DMS79 treated with DMSO at 0.1 percent for 48 hours (cell line): ENCODE data around the gene UNCX.

Source experiments
- DNase-seq: peaks from one replicate; lab custom pipeline; 2025; lab: John Stamatoyannopoulos, UW

Gene UNCX

DNA sequence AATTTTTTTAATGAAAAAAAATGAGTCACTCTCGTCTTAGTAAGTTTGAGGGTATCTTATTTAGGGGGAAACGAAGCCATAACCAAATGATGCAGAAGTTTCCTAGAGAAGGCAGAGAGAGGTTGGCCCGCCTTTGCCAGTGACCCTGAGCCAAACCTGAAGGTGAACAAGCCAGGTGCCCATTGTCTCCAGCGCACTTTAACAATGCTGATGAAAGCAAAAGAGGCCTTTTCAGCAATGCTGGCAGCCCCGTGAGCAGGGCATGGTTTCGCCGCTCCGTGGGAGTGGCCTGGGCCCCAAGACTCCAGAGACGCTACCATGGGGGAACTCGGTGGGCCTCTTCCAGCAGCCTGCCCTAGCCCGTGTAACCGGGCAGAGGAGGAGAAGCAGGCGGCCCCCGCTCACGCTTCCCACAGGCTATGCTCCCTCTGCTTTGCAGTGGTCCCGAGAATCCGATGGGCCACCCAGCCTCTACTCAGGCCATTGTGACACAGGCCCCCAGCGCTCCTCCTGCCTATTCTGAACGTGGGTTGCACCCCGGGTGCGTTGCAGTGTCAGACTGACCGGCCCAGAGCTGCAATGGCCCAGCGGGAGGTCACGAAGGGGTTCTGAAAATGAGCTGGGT is 14.0 kb upstream of the UNCX start:
- no peak for DNase-seq

DNA sequence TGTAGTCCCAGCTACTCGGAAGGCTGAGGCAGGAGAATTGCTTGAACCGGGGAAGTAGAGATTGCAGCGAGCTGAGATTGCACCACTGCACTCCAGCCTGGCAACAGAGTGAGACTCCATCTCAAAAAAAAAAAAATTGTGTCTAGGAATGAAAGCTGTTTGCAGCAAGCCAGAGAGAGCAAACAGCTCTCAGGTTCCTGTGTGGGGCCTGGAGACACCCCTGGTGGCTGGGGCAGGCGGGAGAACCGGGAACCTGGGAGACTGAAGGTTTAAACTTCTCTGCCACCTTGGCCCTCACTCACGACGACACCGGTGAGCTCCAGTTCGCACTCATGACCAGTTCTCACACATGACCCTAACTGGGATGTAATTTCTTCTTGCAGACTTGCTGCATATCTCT is 13.2 kb upstream of the UNCX start:
- no peak for DNase-seq

DNA sequence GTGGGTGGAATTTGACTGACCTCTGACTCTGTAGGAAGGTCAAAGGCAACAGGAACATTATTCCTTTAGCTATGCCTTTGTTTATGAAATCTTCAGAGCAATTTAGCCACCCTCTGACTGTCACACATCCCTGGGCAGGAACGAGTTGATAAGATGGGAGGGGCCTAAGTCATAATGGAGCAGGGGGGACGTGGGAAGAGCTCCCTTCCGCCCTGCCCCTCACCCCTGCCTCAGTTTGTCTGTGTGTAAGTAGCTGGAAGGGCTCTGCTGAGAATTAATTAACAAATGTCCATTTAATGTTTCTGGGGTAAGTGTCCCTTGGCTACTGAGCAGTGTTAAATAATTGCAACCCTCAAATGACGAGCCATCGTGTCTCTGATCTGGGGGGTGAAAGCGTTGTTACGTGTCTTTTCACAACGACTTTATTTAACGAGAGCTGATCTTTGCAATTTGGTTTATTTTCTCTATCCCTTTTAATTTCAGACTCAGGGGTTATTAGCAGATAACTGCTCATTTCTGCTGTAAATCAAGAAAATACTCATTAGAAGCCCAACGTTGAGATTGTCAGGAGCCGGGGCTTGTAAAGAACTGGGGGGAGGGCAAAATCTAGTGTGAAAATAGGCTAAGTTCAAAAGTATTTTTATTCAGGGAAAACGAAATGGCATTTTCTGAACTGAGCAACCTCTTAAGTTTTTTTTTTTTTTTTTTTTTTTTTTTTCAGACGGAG is 12.5 kb upstream of the UNCX start:
- DNase-seq: no peak

DNA sequence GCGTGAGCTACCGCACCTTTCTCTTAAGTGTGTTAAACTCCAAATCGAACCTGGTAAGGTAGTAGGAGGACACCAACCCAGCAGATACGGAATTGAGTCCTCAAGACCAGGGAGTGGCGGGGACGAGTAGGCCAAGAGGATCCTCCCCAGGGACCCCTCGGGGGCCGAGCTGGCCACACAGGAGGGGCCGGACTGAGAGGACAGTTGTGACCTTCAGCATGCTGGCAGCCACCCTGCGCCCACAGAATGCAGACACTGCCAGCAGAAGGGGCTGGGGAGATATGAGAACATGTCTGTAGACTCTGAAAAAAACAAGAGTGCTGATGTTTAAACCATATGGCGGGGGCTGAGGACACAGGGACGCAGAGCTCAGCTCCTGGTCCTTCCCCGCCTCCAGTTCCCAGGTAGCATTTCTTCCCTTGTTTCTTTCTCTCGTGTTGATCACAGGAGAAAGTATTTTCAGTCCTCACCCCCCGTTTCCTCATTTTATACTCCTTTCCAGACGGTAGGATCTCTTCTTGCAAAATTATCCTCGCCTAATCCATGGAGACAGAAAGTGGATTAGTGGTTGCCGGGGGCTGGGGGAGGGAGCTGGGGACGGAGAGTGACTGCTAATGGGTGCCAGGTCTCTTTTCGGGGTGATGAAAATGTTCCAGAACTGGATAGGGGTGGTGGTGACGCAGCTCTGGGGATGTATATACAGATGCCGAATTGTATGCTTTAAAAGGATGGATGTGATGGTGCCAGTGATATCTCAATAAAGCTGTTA is 11.5 kb upstream of the UNCX start:
- DNase-seq: no peak

DNA sequence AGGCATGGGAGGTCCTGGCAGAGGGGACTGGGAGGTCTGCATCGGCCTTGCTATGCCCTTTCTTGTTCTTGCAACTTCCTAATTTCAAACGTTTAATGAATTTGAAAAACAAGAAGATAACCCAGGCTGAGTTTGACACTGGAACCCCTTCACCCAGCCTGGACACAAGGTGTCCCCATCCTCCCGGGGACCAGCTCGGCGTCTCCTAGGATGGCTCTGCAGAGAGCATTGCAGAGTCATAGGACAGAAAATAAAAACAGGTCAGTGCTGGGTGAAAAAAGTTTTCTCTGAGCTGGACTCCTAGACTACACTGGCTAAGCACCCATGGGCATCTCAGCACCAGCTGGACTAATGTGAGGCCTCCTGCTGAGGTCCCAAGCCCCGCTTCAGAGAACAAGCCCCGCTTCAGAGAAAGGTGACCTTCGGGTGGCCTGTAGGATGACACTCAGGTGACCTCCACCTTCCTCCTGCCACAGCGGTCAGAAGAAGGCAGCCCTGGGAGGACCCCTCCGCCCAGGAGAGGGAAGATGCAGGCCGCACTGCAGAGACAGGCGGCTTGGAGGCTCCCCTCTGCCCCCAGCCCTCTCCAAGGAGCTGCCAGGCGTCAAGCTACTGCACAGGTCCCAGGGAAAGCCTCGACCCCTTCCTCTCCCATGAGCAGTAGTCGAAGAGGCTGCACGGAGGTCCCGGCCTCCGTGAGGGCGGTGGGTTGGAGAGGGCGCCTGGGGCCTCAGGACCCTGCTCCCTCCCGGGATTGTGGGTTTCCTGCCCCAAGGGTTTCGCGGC is 9.3 kb upstream of the UNCX start:
- no peak for DNase-seq

DNA sequence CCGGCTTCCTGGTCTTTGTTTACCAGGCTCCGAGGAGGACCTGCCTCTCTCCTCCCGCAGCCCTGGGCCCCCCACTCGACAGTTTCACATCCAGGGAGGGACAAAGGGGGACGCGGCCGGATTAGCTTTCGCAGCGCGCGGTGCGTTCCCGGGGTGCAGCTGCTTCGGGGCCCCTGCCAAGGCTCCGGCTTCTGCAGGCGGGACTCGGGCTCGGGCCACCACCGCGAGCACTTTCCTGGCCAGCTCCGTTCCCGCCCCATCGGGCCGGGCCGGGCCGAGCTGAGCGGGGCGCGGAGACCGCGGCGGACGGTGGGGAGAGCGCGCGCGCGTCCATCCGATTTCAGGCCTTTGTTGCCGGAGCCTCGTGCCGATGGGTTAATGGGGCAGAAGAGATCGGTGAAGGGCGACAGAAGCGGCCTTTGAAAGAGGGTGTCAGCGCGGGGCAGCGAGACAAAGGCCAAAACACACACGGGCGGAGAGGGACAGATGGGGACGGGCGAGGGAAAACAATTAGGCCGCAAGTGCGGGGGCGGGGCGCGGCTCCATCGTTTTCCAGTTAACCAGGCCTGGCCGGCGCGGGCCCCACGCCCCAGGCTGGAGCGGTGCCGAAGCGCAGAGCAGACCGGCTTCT is 8.5 kb upstream of the UNCX start:
- no peak for DNase-seq

DNA sequence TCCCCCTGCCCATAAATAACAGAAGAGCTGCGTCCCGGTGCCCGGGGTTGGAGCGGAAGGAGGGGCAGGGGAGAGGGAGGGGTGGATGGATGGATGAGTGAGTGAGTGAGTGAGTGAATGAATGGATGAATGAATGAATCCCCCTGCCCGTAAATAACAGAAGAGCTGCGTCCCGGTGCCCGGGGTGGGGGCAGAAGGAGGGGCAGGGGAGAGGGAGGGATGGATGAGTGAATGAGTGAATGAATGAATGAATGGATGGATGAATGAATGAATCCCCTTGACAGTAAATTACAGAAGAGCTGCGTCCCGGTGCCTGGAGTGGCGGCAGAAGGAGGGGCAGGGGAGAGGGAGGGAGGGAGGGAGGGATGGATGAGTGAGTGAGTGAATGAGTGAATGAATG is 7.6 kb upstream of the UNCX start:
- no peak for DNase-seq

DNA sequence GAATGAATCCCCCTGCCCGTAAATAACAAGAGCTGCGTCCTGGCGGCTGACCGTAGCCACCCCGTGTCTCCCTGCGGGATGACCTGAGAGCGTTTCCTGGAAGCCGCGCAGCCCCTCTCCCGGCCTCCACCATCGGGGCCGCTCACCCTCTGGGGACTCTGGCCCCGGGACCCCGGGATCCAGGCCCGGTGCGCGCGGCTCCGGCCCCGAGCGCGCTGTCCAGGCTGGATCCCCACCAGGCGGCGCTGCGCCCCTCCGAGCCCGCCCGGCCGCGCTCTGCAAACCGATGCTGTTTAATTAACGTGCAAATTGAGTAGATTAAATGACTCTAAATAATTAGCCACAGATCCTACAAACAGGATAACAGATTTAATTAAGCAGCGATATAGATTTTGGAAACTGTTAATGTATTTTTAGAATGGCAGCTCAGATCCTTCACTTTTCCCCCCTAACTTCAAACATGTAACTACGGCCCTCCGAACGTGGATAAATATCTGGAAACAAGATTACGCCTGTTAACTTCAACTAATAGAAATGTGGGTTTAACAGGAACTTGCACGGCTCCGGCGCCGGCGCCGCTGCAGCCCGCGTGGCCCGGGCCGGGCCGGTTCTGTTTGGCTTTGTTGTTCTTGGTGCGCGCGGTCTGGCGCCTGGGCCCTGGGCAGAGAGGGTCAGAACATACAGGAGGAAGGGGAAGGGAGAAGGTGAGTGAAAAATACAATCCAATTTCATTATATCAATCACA is 7.1 kb upstream of the UNCX start:
- no peak for DNase-seq

DNA sequence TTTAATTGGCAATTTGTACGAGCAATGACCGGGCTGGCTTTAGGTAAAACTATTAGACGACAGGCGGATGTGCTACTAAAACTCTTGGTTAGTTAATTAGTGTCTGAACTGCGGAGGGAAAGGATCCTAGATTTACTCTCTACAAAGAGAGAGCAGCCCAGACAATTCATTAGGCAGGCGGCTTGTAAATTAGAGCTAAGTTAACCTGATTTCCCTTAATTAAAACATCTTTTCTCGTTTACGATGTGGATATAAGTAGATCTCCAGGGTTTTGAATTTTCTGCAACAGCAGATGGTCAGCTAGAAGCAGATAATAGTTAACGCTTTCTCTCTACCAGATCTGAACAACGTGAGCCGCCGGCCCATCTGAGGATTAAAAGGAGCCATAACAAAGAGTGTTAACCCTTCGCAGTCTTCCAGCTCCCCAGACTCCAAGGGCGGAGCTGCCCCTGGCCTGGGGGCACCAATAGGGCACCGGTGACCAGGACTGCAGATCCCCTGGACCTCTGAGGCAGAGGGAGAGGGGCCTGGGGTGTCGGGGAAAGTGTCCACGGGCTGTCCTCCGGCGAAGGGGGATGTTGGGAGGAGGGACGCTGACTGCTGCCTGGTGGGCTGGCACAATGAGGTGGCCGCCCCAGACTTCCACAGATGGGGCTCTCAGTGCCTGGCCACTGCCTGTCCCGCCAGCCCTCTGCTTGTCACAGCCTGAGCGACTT is 6.3 kb upstream of the UNCX start:
- DNase-seq: no peak

DNA sequence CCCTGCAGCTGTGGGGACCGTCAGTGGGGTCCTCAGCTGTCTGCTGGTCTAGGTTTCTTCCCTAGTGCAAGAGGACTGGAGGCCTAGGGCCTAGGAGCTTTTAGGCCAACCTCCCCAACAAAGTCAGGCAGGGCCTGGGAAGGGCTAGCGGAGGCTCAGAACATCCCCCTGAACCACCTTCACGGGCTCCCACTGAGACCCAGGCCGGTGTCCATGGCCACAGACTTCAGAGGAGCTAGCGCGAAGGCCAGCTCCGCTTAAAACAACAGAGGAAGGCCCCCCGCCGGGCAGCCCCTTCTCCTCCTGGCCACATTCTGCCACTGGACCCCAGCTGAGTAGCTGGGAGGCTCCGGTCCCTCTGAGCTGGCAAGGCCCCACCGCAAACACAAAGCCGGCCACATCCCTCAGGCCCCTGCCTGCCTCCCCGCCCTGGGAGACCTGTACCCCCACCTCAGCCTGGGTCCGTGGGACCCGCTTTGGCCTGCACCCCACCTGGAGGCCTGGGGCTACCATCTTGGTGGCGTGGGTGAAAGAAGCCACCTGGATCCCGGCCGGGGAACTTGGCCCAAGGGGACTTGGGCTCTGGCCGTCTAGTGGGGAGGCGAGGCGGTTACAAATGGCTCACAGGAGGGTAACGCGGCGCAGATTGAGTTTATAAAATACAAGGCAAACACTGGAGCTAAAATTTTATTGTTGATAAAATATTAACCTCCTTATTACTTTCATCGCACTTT is 5.4 kb upstream of the UNCX start:
- no peak for DNase-seq

DNA sequence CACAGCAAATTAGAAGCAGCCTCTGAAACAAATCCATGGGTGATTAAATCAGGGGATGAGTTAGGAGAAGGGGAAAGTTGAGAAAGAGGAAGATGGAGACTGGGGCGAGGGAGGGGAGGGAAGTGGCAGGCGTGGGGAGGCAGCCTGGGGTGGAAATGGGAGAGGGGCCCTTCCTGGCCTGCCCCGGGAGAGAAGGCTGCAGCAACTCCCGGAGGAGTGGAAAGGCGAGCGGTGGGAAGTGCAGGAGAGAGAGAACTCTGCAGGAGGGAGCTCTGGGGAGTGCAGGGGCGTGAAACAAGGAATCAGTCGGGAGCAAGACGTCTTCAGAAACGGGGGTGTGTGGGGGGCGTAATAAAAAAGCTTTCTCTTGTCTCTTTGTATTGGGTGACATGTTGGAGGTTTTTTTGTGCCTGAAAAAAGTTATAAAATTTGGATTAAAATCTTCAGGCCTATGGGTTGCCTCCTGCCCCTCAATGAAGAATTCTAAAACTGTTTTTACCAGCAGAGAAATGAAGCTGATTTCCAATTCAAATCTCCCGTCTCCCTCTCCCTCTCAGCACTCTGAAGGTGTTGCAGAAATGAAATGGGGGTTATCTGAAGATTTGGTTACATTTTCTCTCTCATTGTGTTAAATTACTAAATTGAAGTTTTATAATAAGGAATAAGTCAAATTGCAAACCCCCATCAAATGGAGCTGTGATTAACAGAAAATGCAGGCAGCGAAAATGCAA is 4.7 kb upstream of the UNCX start:
- no peak for DNase-seq

DNA sequence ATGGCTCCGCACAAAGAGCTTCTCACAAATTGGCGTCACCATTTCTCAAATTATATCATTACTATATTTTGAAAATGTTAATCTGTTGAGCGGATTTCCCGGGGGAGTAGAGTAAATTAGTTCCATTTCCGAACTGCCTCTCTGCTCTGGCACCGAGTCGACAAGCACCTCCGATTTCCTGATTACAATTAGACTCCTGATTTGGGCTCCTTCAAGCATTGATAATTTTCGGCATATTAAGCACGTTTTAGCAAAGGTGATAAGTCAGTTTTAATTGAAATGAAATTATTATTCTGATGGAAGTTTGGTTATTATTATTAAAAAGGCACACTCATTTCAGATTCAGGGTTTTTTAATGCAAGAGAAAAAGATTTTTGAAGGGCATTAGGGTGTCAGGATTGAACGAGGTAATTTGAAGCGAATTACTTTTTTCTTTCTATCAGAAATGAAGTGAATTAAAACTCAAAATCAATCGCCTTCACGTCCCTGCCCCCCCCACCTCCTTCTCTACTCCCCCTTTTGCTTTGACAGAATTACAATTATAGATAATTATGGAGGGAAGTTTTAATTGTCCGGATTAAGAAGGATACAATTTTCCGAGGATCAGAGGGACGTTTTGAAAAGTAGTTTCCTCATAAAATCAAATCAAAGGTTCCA is 4.0 kb upstream of the UNCX start:
- no peak for DNase-seq

DNA sequence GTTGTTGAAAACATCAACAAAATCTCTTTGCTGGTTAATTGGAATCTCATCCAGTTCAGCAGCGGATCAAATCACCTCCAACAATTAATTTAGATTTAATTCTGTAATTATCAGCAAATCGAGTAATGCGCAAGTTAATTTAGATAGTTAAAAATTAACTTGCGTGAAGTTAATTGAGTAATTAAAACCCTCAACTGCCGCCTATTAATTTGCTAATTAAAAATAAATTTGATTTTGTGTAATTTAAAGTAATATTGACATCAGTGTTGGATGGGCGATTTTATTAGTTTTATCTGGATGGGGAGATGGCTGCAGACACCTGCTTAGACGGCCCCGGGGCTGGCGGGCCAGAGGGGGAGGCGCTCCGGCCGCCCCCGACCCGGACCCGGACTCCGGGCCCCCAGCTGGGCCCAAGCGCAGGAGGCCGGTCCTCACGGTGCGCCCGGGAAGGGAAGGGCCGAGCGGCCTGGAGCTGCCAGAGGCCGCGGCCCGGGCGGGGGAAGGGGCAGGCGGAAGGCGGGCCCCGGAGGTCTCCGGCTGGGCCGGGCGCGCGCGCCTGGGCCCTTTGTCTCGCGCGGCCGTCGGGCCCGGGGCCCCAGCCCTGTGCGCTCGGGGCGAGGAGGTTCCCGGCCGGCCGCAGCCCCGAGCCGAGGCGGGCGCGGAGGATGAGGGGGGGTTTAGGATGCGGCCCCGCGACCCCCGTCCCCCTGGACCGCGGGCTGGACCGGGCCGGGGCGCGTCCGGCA is 3.3 kb upstream of the UNCX start:
- DNase-seq: no peak

DNA sequence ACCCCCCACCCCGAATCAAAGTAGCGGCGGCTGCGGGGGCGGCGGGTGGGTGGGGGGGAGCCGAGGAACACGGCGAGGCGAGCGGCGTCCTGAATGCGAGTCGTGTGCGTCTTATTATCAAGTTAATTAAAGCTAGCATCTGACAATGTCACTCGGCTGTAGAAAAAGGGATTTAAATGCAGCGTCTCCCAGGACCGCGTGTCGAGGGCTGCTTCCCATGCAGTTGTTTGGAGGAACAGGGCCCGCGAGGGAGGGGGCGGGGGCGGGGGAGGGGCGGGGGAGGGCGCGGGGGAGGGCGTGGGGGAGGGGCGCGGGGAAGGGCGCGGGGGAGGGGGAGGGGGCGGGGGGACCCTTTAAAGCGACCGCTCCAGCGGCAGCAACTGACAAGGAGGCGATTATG is 2.7 kb upstream of the UNCX start:
- no peak for DNase-seq

DNA sequence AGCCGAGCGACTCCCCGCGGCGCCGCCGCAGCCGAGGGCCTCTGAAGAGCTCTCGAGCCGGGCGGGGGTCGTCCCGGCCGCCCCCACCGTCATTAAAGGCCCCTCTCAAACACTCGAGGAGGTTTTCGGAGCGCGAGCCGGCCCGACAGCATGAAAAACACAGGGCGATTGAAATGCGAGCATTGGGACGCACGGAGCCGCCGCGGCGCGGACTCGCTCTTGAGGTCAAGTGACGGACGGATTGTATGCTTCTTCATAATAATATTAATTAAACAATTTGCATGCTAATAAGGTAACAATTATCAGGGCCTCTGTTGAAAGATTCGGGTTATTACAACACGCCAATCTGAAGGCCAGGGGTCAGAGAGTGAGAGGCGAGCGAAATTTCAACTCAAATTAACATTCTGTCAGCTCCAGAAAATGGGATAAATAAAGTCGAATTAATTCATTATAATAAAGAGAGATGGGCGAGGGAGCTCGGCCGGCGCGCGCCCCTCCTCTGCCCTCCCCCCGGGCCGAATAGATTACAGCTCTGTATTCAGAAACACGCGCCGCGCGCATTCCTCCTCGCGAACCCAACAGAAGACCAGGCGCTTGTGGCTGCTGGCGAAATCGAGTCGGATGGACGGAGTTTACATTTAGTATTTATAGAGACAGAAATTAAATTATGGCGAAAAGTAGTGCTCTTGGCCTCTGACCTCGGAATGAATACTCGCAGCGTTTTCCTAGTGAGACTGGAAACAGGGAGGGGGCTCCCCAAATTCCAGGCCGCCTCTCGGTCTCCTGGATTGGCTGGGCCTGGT is 2.1 kb upstream of the UNCX start:
- no peak for DNase-seq

DNA sequence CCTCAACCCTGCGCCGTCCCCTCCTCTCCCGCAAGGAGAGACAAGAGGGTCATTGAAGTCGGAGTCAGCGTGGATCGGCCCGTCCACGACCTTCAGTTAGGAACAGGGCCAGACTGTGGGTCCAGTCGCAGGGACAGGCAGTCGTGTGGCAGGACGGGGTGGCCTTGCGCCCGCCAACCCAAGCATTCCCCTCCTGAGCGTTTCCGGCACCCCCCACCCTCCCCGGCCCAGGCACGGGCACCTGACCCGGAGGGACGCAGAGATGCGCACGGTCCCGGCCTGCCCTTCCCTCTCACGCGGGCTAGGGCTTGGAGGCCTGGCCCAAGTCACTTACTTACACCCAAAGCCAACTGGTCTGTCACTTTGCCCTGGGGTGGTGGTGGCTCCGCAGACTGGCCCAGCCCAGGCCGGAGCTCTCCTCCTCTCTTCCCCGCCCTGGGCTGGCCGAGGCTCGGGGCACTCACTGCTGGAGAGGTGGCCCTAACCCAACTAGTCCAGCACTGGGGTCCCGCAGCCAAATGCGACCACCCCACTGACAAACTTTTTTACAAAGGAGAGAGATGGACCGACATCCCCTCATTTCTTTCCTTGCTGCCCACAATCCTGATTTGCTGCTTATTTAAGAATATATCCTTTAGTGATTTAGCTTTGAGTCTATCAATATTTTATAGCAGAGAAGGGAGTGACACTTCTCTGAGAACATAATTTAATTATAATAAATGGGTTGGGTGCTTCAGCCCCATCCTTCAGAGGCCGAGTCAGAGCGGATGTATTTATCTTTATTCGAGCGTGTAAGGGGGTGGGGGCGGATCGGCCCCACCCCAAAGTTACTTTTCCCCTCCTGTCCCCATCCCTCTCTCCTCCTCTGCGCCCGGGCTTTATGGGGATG is 1.2 kb upstream of the UNCX start:
- no peak for DNase-seq
